ENCODE measurements around the gene CCDC57. TPM values are rescaled to one million over a fixed set of nuclear protein-coding genes. Genes with fewer than 3 reads are reported as not detected.

CCDC57 gene
- total RNA-seq, 2 experiments from 2014 or later: 129 to 135 TPM

GRCh38 chr17:82231312-82231561 lies 18.6 kb upstream of the CCDC57 start:
- H3K27ac ChIP-seq (ENCODE audit: low read depth in 1 of 2, low read length in 2 of 2): peak overlapping the region; percentile 34 to 38
- Mint-ChIP-seq H3K27ac (no peak overlapping the region), H3K27me3 (no peaks in the 10 kb centered on the region), H3K36me3 (ENCODE audit: low read depth) (no peaks in the 10 kb centered on the region), H3K9me3 (no peaks in the 10 kb centered on the region), H3K4me3 (no peak overlapping the region), H3K4me1 (ENCODE audit: low read depth) (peaks cover 23% of the 10 kb centered on the region)
- intact Hi-C loops (cut with DNase I, micrococcal nuclease): loop anchor here in 1 of 2 experiments (10.0 kb wide), 2 partner anchors 64 to 196 kb away; partner anchors contain the start of genes DCXR and RAC3
- ChIA-PET POLR2A (interaction anchor here (0.8 to 1.1 kb wide), 3 partner anchors 66 to 102 kb away, joined by 3 to 4 read pairs (median 3); partner anchors contain the start of genes CD7 and SECTM1), CTCF (no interaction called here)
- H3K27me3 ChIP-seq (ENCODE audit: control insufficient read depth in 1 of 2, insufficient read depth in 2 of 2, low read length in 2 of 2): no peaks in the 10 kb centered on the region
- H3K36me3 ChIP-seq (ENCODE audit: insufficient read depth, low read length): no peaks in the 10 kb centered on the region
- peak; percentile 10 for ATAC-seq (ENCODE audit: poor library complexity)
- no peaks in the 10 kb centered on the region for H3K9me3 ChIP-seq (ENCODE audit: control insufficient read depth in 1 of 2, insufficient read depth in 1 of 2, low read length in 2 of 2)
- no peak for DNase-seq
- no peak for TF ChIP-seq CTCF (IDR thresholded peaks at IDR 0.05)
- H3K4me3 ChIP-seq (ENCODE audit: low read length): peak overlapping the region; percentile 43
- peaks cover 59% of the 10 kb centered on the region for H3K4me1 ChIP-seq (ENCODE audit: insufficient read depth, low read length)

- no peak for TF ChIP-seq CTCF (IDR thresholded peaks at IDR 0.05)
- no peaks in the 10 kb centered on the region for H3K9me3 ChIP-seq (ENCODE audit: control insufficient read depth in 1 of 2, insufficient read depth in 1 of 2, low read length in 2 of 2)
- POLR2A ChIA-PET: interaction anchor here (0.7 to 1.1 kb wide), 3 partner anchors 67 to 87 kb away, joined by 3 to 4 read pairs (median 4); partner anchors contain the start of gene CD7
- peak in 7 of 14 experiments; percentile 39 to 79 (median 57) for DNase-seq
- Mint-ChIP-seq H3K9me3 (no peaks in the 10 kb centered on the region), H3K4me3 (no peak overlapping the region), H3K4me1 (ENCODE audit: low read depth) (peaks cover 21% of the 10 kb centered on the region), H3K27ac (peak overlapping the region; percentile 84), H3K36me3 (ENCODE audit: low read depth) (no peaks in the 10 kb centered on the region), H3K27me3 (no peaks in the 10 kb centered on the region)
- H3K27ac ChIP-seq (ENCODE audit: low read depth in 1 of 2, low read length in 2 of 2): peak overlapping the region in 1 of 2 donors; percentile 38
- H3K4me1 ChIP-seq (ENCODE audit: insufficient read depth, low read length): peaks cover 54% of the 10 kb centered on the region
- peak; percentile 24 for ATAC-seq (ENCODE audit: poor library complexity)
- no peaks in the 10 kb centered on the region for H3K36me3 ChIP-seq (ENCODE audit: insufficient read depth, low read length)
- intact Hi-C loops (cut with DNase I, micrococcal nuclease): loop anchor here in 1 of 2 experiments (10.0 kb wide), 2 partner anchors 64 to 196 kb away; partner anchors contain the start of genes DCXR and RAC3
- CTCF ChIA-PET: no interaction called here
- H3K27me3 ChIP-seq (ENCODE audit: control insufficient read depth in 1 of 2, insufficient read depth in 2 of 2, low read length in 2 of 2): no peaks in the 10 kb centered on the region
- H3K4me3 ChIP-seq (ENCODE audit: low read length): peak overlapping the region; percentile 48
Measured at GRCh38 chr17:82230609-82231311, 18.1 kb upstream of the CCDC57 start.

- Mint-ChIP-seq H3K4me3 (peak overlapping the region; percentile 87), H3K36me3 (ENCODE audit: low read depth) (no peaks in the 10 kb centered on the region), H3K4me1 (ENCODE audit: low read depth) (peaks cover 21% of the 10 kb centered on the region), H3K9me3 (no peaks in the 10 kb centered on the region), H3K27ac (peak overlapping the region; percentile 84), H3K27me3 (no peaks in the 10 kb centered on the region)
- DNase-seq (peak in 2 of 14 experiments; percentile 18 to 49), ATAC-seq (ENCODE audit: poor library complexity) (no peak)
- H3K4me3 ChIP-seq (ENCODE audit: low read length): peak overlapping the region; percentile 48
- no peaks in the 10 kb centered on the region for H3K27me3 ChIP-seq (ENCODE audit: control insufficient read depth in 1 of 2, insufficient read depth in 2 of 2, low read length in 2 of 2)
- TF ChIP-seq CTCF (IDR thresholded peaks at IDR 0.05): no peak
- ChIA-PET POLR2A (interaction anchor here (0.7 to 2.3 kb wide), 7 partner anchors 18 to 88 kb away, joined by 3 to 17 read pairs (median 5); partner anchors contain the start of gene CD7), CTCF (no interaction called here)
- no peak overlapping the region for H3K27ac ChIP-seq (ENCODE audit: low read depth in 1 of 2, low read length in 2 of 2)
- H3K36me3 ChIP-seq (ENCODE audit: insufficient read depth, low read length): no peaks in the 10 kb centered on the region
- H3K4me1 ChIP-seq (ENCODE audit: insufficient read depth, low read length): peaks cover 53% of the 10 kb centered on the region
- intact Hi-C loops (cut with DNase I, micrococcal nuclease): loop anchor here in 1 of 2 experiments (10.0 kb wide), 2 partner anchors 65 to 195 kb away; partner anchors contain the start of genes DCXR and RAC3
- no peaks in the 10 kb centered on the region for H3K9me3 ChIP-seq (ENCODE audit: control insufficient read depth in 1 of 2, insufficient read depth in 1 of 2, low read length in 2 of 2)
Measured at GRCh38 chr17:82229698-82230608, 17.3 kb upstream of the CCDC57 start.

Data from CD4-positive, alpha-beta T cell (primary cell).